Immature natural killer cell (primary cell): ENCODE results near the gene TXLNB. TPM values are rescaled to one million over a fixed set of nuclear protein-coding genes. Genes with fewer than 3 reads are reported as not detected.
A peak's percentile ranks its signal among the peaks of the same experiment; 100 is the strongest.

ENCODE experiments used
- DNase-seq, 3 donors: peaks; one replicate each; pipeline ENCODE4 v3.0.0; 2022; ENCODE audit warnings: mixed read lengths in 1 of 3
- H3K27ac Mint-ChIP-seq, 6 donors: one replicate each; pipeline ENCODE4 v1.8.0; 2020; ENCODE audit warnings: mixed read lengths in 6 of 6, mild to moderate bottlenecking in 5 of 6, inconsistent platforms in 4 of 6, moderate library complexity in 3 of 6
- H3K27me3 Mint-ChIP-seq, 3 donors: one replicate each; pipeline ENCODE4 v1.8.0; 2020 to 2021; ENCODE audit warnings: low read depth in 3 of 3, mild to moderate bottlenecking in 3 of 3, mixed read lengths in 3 of 3, moderate library complexity in 3 of 3, inconsistent platforms in 1 of 3
- H3K36me3 Mint-ChIP-seq, 3 donors: one replicate each; pipeline ENCODE4 v1.8.0; 2020; ENCODE audit warnings: mixed read lengths in 3 of 3, inconsistent platforms in 2 of 3, mild to moderate bottlenecking in 2 of 3
- H3K4me1 Mint-ChIP-seq, 2 donors: one replicate each; pipeline ENCODE4 v1.8.0; 2020; ENCODE audit warnings: inconsistent platforms in 2 of 2, mild to moderate bottlenecking in 2 of 2, mixed read lengths in 2 of 2, moderate library complexity in 1 of 2
- H3K4me3 Mint-ChIP-seq, 5 donors: one replicate each; pipeline ENCODE4 v1.8.0; 2020; ENCODE audit warnings: mild to moderate bottlenecking in 5 of 5, mixed read lengths in 5 of 5, inconsistent platforms in 3 of 5, moderate library complexity in 3 of 5
- H3K9me3 Mint-ChIP-seq, 6 donors: one replicate each; pipeline ENCODE4 v1.8.0; 2020; ENCODE audit warnings: mild to moderate bottlenecking in 6 of 6, mixed read lengths in 6 of 6, inconsistent platforms in 4 of 6, moderate library complexity in 3 of 6
- polyA plus RNA-seq, 3 donors: library from polyadenylated mRNA; unstranded; fragments of 300-500 nt; fragmentation: Illumina TruSeq; gene quantifications; one replicate each; pipeline ENCODE4 v1.2.3, GENCODE V29; 2021

TXLNB gene
- polyA plus RNA-seq, 3 donors from 2014 or later, result 0.08 to 0.32 TPM; not detected in 1

DNA sequence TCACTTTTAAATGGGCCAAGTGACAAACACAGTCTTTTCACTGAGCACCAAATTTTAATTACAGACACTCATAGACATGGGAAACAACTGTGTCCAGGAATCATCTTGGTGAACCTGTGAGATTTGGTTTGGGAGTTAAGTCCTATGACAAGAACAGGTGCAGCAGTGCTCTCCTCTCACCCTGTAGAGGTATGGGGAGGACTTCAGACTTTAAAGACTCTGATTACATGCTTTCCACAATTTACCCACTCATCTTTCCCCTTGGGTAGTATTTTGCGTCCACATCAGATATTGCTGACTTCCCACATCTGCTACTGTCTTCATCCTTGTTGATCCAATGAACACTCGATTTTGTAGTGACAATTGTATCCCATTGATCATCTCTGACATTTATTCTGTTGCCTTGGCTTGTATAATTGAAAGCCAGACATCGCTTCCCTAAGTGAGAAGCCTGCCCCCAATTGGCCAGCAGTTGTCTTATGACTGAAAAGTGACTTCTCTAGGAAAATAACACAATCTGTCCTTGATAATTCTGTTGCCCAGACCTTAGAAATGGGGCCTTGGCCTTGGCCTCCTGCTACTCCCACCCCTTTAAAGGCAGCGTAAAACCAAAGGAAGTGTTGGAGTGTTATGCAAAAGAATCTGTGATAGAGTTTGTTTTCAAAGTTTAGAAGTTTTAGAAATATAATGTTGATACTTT lies 40.0 kb downstream of the TXLNB start:
- DNase-seq, result no peak
- H3K9me3 Mint-ChIP-seq, result no peaks in the 10 kb centered on the region
- peak overlapping the region; percentile 23 to 87 (median 72) for H3K27ac Mint-ChIP-seq
- H3K4me3 Mint-ChIP-seq, result peak overlapping the region in 3 of 5 donors; percentile 6 to 69 (median 67)
- peaks cover 0 to 1% (median 0%) of the 10 kb centered on the region in 3 donors for H3K27me3 Mint-ChIP-seq
- peaks cover 30 to 32% of the 10 kb centered on the region in 2 donors for H3K4me1 Mint-ChIP-seq
- H3K36me3 Mint-ChIP-seq, result no peaks in the 10 kb centered on the region

GRCh38 chr6:139251045-139251690 lies 40.6 kb downstream of the TXLNB start:
- DNase-seq, result no peak
- H3K36me3 Mint-ChIP-seq, result no peaks in the 10 kb centered on the region
- peak overlapping the region; percentile 46 to 87 (median 72) for H3K27ac Mint-ChIP-seq
- H3K4me3 Mint-ChIP-seq, result peak overlapping the region in 4 of 5 donors; percentile 6 to 69 (median 60)
- H3K27me3 Mint-ChIP-seq, result peaks cover 0 to 1% (median 0%) of the 10 kb centered on the region in 3 donors
- H3K4me1 Mint-ChIP-seq, result peaks cover 30 to 32% of the 10 kb centered on the region in 2 donors
- H3K9me3 Mint-ChIP-seq, result no peaks in the 10 kb centered on the region

- peaks cover 0 to 1% (median 0%) of the 10 kb centered on the region in 3 donors for H3K27me3 Mint-ChIP-seq
- H3K27ac Mint-ChIP-seq, result peak overlapping the region; percentile 46 to 87 (median 62)
- peaks cover 30 to 32% of the 10 kb centered on the region in 2 donors for H3K4me1 Mint-ChIP-seq
Observed at GRCh38 chr6:139250296-139251044, 41.3 kb downstream of the TXLNB start.

GRCh38 chr6:139249395-139249794 lies 42.4 kb downstream of the TXLNB start:
- Mint-ChIP-seq H3K4me1 (peaks cover 34 to 38% of the 10 kb centered on the region in 2 donors), H3K9me3 (no peaks in the 10 kb centered on the region), H3K27me3 (peaks cover 0 to 1% (median 0%) of the 10 kb centered on the region in 3 donors), H3K4me3 (no peak overlapping the region), H3K27ac (peak overlapping the region in 5 of 6 donors; percentile 26 to 64 (median 31)), H3K36me3 (peaks cover 0 to 6% (median 3%) of the 10 kb centered on the region in 3 donors)
- DNase-seq, result no peak

More at GRCh38 chr6:139250296-139251044, 41.3 kb downstream of the TXLNB start:
- Mint-ChIP-seq H3K36me3 (no peaks in the 10 kb centered on the region), H3K4me3 (peak overlapping the region in 4 of 5 donors; percentile 1 to 25 (median 7)), H3K9me3 (no peaks in the 10 kb centered on the region)
- peak; percentile 50 to 64 (median 60) for DNase-seq

GRCh38 chr6:139248911-139249310 lies 42.9 kb downstream of the TXLNB start:
- peaks cover 0 to 1% (median 0%) of the 10 kb centered on the region in 3 donors for H3K27me3 Mint-ChIP-seq
- peak overlapping the region in 1 of 6 donors; percentile 26 for H3K27ac Mint-ChIP-seq
- no peak overlapping the region for H3K4me3 Mint-ChIP-seq
- no peak for DNase-seq
- no peaks in the 10 kb centered on the region for H3K9me3 Mint-ChIP-seq
- peaks cover 34 to 38% of the 10 kb centered on the region in 2 donors for H3K4me1 Mint-ChIP-seq
- peaks cover 1 to 6% (median 3%) of the 10 kb centered on the region in 3 donors for H3K36me3 Mint-ChIP-seq

DNA sequence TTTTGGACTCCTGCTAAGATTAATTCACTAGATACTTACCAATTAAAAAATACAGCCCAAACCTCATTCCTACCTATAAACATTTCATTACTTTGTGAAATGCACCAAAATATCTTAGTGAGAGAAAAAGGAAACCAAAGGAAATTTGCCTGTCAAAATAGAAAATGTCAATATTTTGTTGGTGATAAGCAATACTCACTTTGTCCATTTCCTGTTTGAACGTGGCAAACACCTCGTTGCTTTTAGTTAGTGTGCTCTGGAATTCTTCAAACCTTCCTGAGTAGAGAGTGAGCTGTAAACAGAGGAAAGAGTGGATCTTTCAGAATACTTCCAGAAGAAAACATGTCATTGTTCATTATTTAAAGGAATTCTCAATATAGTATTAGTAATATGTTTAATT lies 44.2 kb downstream of the TXLNB start:
- peaks cover 34 to 38% of the 10 kb centered on the region in 2 donors for H3K4me1 Mint-ChIP-seq
- peaks cover 3 to 12% (median 9%) of the 10 kb centered on the region in 3 donors for H3K36me3 Mint-ChIP-seq
- peak overlapping the region in 2 of 6 donors; percentile 36 to 68 for H3K27ac Mint-ChIP-seq
- peaks cover 0 to 1% (median 0%) of the 10 kb centered on the region in 3 donors for H3K27me3 Mint-ChIP-seq
- DNase-seq, result no peak
- peak overlapping the region in 2 of 5 donors; percentile 2 to 29 for H3K4me3 Mint-ChIP-seq
- no peaks in the 10 kb centered on the region for H3K9me3 Mint-ChIP-seq

- Mint-ChIP-seq H3K4me1 (peaks cover 7 to 12% of the 10 kb centered on the region in 2 donors), H3K4me3 (no peak overlapping the region), H3K27me3 (peaks cover 0 to 5% (median 0%) of the 10 kb centered on the region in 3 donors), H3K36me3 (peaks cover 3 to 12% (median 9%) of the 10 kb centered on the region in 3 donors), H3K9me3 (no peaks in the 10 kb centered on the region), H3K27ac (no peak overlapping the region)
- DNase-seq, result no peak
Observed at GRCh38 chr6:139243536-139243935, 48.3 kb downstream of the TXLNB start.

- no peak for DNase-seq
- no peak overlapping the region for H3K4me3 Mint-ChIP-seq
- H3K27me3 Mint-ChIP-seq, result peaks cover 0 to 5% (median 0%) of the 10 kb centered on the region in 3 donors
- peaks cover 3 to 12% (median 9%) of the 10 kb centered on the region in 3 donors for H3K36me3 Mint-ChIP-seq
- H3K9me3 Mint-ChIP-seq, result no peaks in the 10 kb centered on the region
- peaks cover 6 to 10% of the 10 kb centered on the region in 2 donors for H3K4me1 Mint-ChIP-seq
- peak overlapping the region in 1 of 6 donors; percentile 65 for H3K27ac Mint-ChIP-seq
Observed at GRCh38 chr6:139242457-139243240, 49.1 kb downstream of the TXLNB start.

GRCh38 chr6:139240161-139241010 lies 51.4 kb downstream of the TXLNB start:
- Mint-ChIP-seq H3K27me3 (peaks cover 0 to 5% (median 0%) of the 10 kb centered on the region in 3 donors), H3K9me3 (no peaks in the 10 kb centered on the region), H3K36me3 (peaks cover 3 to 12% (median 9%) of the 10 kb centered on the region in 3 donors), H3K4me1 (peaks cover 3 to 6% of the 10 kb centered on the region in 2 donors), H3K27ac (no peak overlapping the region), H3K4me3 (no peak overlapping the region)
- no peak for DNase-seq

DNA sequence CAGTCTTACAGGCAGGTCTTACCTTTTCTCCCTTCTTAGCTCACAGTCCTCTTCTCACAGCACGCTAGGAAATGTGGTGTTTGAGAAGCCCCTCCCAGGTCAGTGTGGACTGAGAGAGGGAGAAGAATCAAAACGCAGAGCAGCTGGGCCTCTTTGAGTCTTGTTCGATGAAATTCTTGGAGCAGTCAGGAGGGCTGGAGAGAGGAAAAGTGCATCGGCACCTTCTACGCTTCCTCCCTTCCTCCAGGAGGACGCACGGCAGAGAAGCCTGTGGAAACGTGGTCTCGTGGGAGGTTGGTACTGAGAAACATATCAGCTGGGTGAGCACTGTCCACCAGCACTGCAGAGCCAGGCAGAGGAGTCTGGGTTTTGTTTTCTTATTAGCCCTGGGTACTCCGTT lies 52.7 kb downstream of the TXLNB start:
- Mint-ChIP-seq H3K27me3 (peaks cover 0 to 5% (median 0%) of the 10 kb centered on the region in 3 donors), H3K4me1 (no peaks in the 10 kb centered on the region), H3K4me3 (no peak overlapping the region), H3K9me3 (no peaks in the 10 kb centered on the region), H3K27ac (no peak overlapping the region), H3K36me3 (peaks cover 0 to 9% (median 6%) of the 10 kb centered on the region in 3 donors)
- no peak for DNase-seq

- H3K9me3 Mint-ChIP-seq, result no peaks in the 10 kb centered on the region
- H3K27ac Mint-ChIP-seq, result no peak overlapping the region
- no peaks in the 10 kb centered on the region for H3K36me3 Mint-ChIP-seq
- DNase-seq, result no peak
- no peaks in the 10 kb centered on the region for H3K4me1 Mint-ChIP-seq
- H3K27me3 Mint-ChIP-seq, result peaks cover 0 to 3% (median 0%) of the 10 kb centered on the region in 3 donors
- no peak overlapping the region for H3K4me3 Mint-ChIP-seq
Observed at GRCh38 chr6:139236105-139236504, 55.7 kb downstream of the TXLNB start.

GRCh38 chr6:139235661-139236060 lies 56.1 kb downstream of the TXLNB start:
- Mint-ChIP-seq H3K27ac (no peak overlapping the region), H3K4me1 (no peaks in the 10 kb centered on the region), H3K4me3 (no peak overlapping the region), H3K27me3 (peaks cover 0 to 2% (median 0%) of the 10 kb centered on the region in 3 donors), H3K9me3 (no peaks in the 10 kb centered on the region), H3K36me3 (no peaks in the 10 kb centered on the region)
- DNase-seq, result no peak
